H1 (cell line): ENCODE measurements around the gene NDUFA6. TPM values are rescaled to one million over a fixed set of nuclear protein-coding genes. Genes with fewer than 3 reads are reported as not detected.
A peak's percentile ranks its signal among the peaks of the same experiment; 100 is the strongest.

Experiments used
- CBX8 ChIP-seq: fragments of 300-800, 300-1000 bp; sonication (generic); IDR thresholded peaks from 2 replicates; pipeline ENCODE4 v1.7.1; 2016; ENCODE audit warnings: low read depth, low read length, borderline replicate concordance
- CHD7 ChIP-seq: fragments of 300-600 bp; sonication (generic); IDR thresholded peaks from 2 replicates; pipeline ENCODE4 v1.7.1; 2012; ENCODE audit warnings: low read length, moderate library complexity, mild to moderate bottlenecking, inconsistent platforms; ENCODE audit not compliant: insufficient replicate concordance
- CREB1 ChIP-seq: IDR thresholded peaks from 2 replicates; pipeline ENCODE4 v1.6.1; 2012; ENCODE audit warnings: inconsistent platforms
- CTCF ChIP-seq, 3 experiments: IDR thresholded peaks; 1 replicate in 2 of 3; 2 replicates in 1 of 3; pipeline versions ENCODE4 v1.5.1 to v1.6.1; 2011; ENCODE audit warnings: low read length in 3 of 3, mild to moderate bottlenecking in 3 of 3, inconsistent platforms in 2 of 3, low read depth in 1 of 3, moderate library complexity in 1 of 3; ENCODE audit not compliant: insufficient read depth in 1 of 3; ENCODE audit errors: control extremely low read depth in 1 of 3
- HDAC2 ChIP-seq, 2 experiments: fragments of 300-600 bp in 1 of 2; sonication (generic) in 1 of 2; IDR thresholded peaks; 2 replicates each; pipeline ENCODE4 v1.6.1; 2011 to 2012; ENCODE audit warnings: low read depth in 2 of 2, low read length in 2 of 2, mild to moderate bottlenecking in 2 of 2, moderate library complexity in 2 of 2, borderline replicate concordance in 1 of 2, inconsistent platforms in 1 of 2
- RFX5 ChIP-seq: IDR thresholded peaks from 2 replicates; pipeline ENCODE4 v1.6.1; 2011; ENCODE audit warnings: low read depth, low read length, improper control_type of control experiment, borderline replicate concordance
- SP2 ChIP-seq: IDR thresholded peaks from 2 replicates; pipeline ENCODE4 v1.6.1; 2012; ENCODE audit warnings: mild to moderate bottlenecking, low read length, inconsistent platforms
- polyA plus RNA-seq, 7 experiments: library from polyadenylated mRNA; depleted of rRNA in 3 of 7; stranded (reverse) in 5 of 7; unstranded in 2 of 7; fragments of >200 nt in 5 of 7; fragments of 200-250 nt in 2 of 7; gene quantifications; 1 replicate in 5 of 7; 2 replicates in 1 of 7; 4 replicates in 1 of 7; pipeline versions ENCODE4 v1.2.1 to v1.2.3, GENCODE V29; 2011 to 2013; ENCODE audit warnings: missing spikeins in 2 of 7, mixed read lengths in 2 of 7
- total RNA-seq: library from RNA; stranded (reverse); fragmentation: NEBNext Ultra II Directional; extraction: Animal tissue kit (Norgen Biotek cat#: 25700); gene quantifications from 2 replicates; pipeline ENCODE4 v1.2.1, GENCODE V29; 2021

Gene NDUFA6
- total and polyA plus RNA-seq, 2 of the 8 experiments (the other 6 are each of a cell fraction or from before 2014, with no cell fraction given), result 76.2 to 105 TPM

GRCh38 chr22:42074132-42074811 is 16.3 kb downstream of the NDUFA6 start, which contains the start of gene PHETA2 (continued):
- TF ChIP-seq HDAC2 (IDR thresholded peaks at IDR 0.05; ENCODE audit: borderline replicate concordance in 1 of 2, low read depth in 2 of 2, low read length in 2 of 2) (no peak), RFX5 (no peak), CHD7 (no peak), SP2 (no peak), CREB1 (no peak), CBX8 (no peak), CTCF (IDR thresholded peaks at IDR 0.05; ENCODE audit: control extremely low read depth in 1 of 3, insufficient read depth in 1 of 3, low read depth in 1 of 3, low read length in 3 of 3) (peak in 2 of 3 experiments; percentile 4 to 20; a peak in 2 of 4 replicates)
